PC-3 (cell line): ENCODE results near the gene FBXW9. TPM values are rescaled to one million over a fixed set of nuclear protein-coding genes. Genes with fewer than 3 reads are reported as not detected.

Experiments used
- ATAC-seq: fragments of 200-7000 bp; cut with Tn5 transposase; 2 replicates; pipeline ENCODE4 v1.9.1; 2020; ENCODE audit warnings: mild to moderate bottlenecking, moderate library complexity
- BruUV-seq: library from RNA; stranded (reverse); fragments of 400-500 nt; replicated peaks from 2 replicates; lab custom pipeline; 2021; lab: Mats Ljungman, UMichigan
- CTCF ChIA-PET: fragments of 300-600 bp; sonication (Branson Sonifier 250); formaldehyde crosslinking; loops from one replicate; lab custom pipeline; 2022; ENCODE audit warnings: antibody characterized with exemption; lab: Charles Lee
- POLR2A ChIA-PET: fragments of 300-600 bp; sonication (Branson Sonifier 250); formaldehyde crosslinking; loops from one replicate; lab custom pipeline; 2022; ENCODE audit warnings: antibody characterized with exemption; ENCODE audit not compliant: unreplicated experiment; lab: Charles Lee
- DNase-seq: peaks from one replicate; pipeline ENCODE4 v3.0.0-alpha.2; 2015
- H2AFZ ChIP-seq: fragments of 300-600 bp; sonication (generic); 2 replicates; pipeline ENCODE4 v1.6.0; 2016; ENCODE audit warnings: antibody characterized with exemption, low read length
- H3F3A ChIP-seq: fragments of 300-600 bp; sonication (generic); one replicate; pipeline ENCODE4 v1.6.0; 2017; ENCODE audit warnings: antibody characterized with exemption, low read length, control low read depth, mild to moderate bottlenecking; ENCODE audit not compliant: unreplicated experiment
- H3K27ac ChIP-seq: fragments of 300-600 bp; sonication (generic); 2 replicates; pipeline ENCODE4 v1.5.1; 2016; ENCODE audit warnings: mild to moderate bottlenecking, low read length
- H3K27me3 ChIP-seq: fragments of 300-600 bp; sonication (generic); 2 replicates; pipeline ENCODE4 v1.6.1; 2016; ENCODE audit warnings: low read length, mixed read lengths
- H3K36me3 ChIP-seq: fragments of 300-600 bp; sonication (generic); 2 replicates; pipeline ENCODE4 v1.6.1; 2016; ENCODE audit warnings: low read depth, mixed run types, low read length, mixed read lengths
- H3K4me1 ChIP-seq: fragments of 300-600 bp; sonication (generic); 2 replicates; pipeline ENCODE4 v1.5.1; 2016; ENCODE audit warnings: low read length; ENCODE audit not compliant: insufficient read depth
- H3K4me2 ChIP-seq: fragments of 300-600 bp; sonication (generic); 2 replicates; pipeline ENCODE4 v1.6.0; 2016; ENCODE audit warnings: low read length
- H3K4me3 ChIP-seq: fragments of 300-600 bp; sonication (generic); 2 replicates; pipeline ENCODE4 v1.5.1; 2016; ENCODE audit warnings: mild to moderate bottlenecking, low read length, mixed read lengths
- H3K79me2 ChIP-seq: fragments of 300-600 bp; sonication (generic); 2 replicates; pipeline ENCODE4 v1.6.1; 2017; ENCODE audit warnings: low read length, mixed read lengths
- H3K9ac ChIP-seq: fragments of 300-600 bp; sonication (generic); 2 replicates; pipeline ENCODE4 v1.6.0; 2016; ENCODE audit warnings: mild to moderate bottlenecking, low read length
- H3K9me2 ChIP-seq: fragments of 300-600 bp; sonication (generic); replicated peaks from 2 replicates; pipeline ENCODE4 v1.6.1; 2016; ENCODE audit warnings: mixed run types, low read length, mixed read lengths
- H3K9me3 ChIP-seq: fragments of 300-600 bp; sonication (generic); 2 replicates; pipeline ENCODE4 v1.6.1; 2016; ENCODE audit warnings: low read length, mixed read lengths
- H4K20me1 ChIP-seq: fragments of 300-600 bp; sonication (generic); 2 replicates; pipeline ENCODE4 v1.6.1; 2016; ENCODE audit warnings: low read length, mixed read lengths
- CTCF ChIP-seq: fragments of 300-600 bp; sonication (generic); conservative IDR thresholded peaks from 2 replicates; pipeline ENCODE4 v1.5.1; 2017; ENCODE audit warnings: antibody characterized with exemption, low read depth, mild to moderate bottlenecking, low read length
- EZH2 ChIP-seq: fragments of 300-600 bp; sonication (generic); IDR thresholded peaks from one replicate; pipeline ENCODE4 v1.6.1; 2017; ENCODE audit warnings: antibody characterized with exemption, mild to moderate bottlenecking, low read length; ENCODE audit not compliant: unreplicated experiment
- EZH2phosphoT487 ChIP-seq: fragments of 300-600 bp; sonication (generic); IDR thresholded peaks from 2 replicates; pipeline ENCODE4 v1.6.1; 2018; ENCODE audit warnings: mild to moderate bottlenecking, antibody characterized with exemption, low read length, borderline replicate concordance
- intact Hi-C: fragments of 100-400 bp; cut with micrococcal nuclease; formaldehyde crosslinking; loops from 2 replicates; pipeline ENCODE4 v1.9.0; 2023
- total RNA-seq: library from RNA; depleted of rRNA; stranded (reverse); fragments of >200 nt; gene quantifications from 2 replicates; pipeline ENCODE4 v1.2.3, GENCODE V29; 2014

The FBXW9 gene
- total RNA-seq, 1 experiment from 2014 or later, result 27.5 TPM

GRCh38 chr19:12670159-12670928, 26.1 kb downstream of the FBXW9 start:
- no peaks in the 10 kb centered on the region for H3K9me2 ChIP-seq
- H3K79me2 ChIP-seq, result peaks cover 56% of the 10 kb centered on the region
- peak overlapping the region; percentile 89 for H2AFZ ChIP-seq
- H3K4me3 ChIP-seq, result peak overlapping the region; percentile 88
- POLR2A ChIA-PET, result no interaction called here
- peaks cover 32% of the 10 kb centered on the region for H3K4me1 ChIP-seq
- peak overlapping the region; percentile 93 for H3K4me2 ChIP-seq
- H3F3A ChIP-seq, result no peaks in the 10 kb centered on the region
- ATAC-seq, result no peak
- H3K9ac ChIP-seq, result peak overlapping the region; percentile 91
- no peak for TF ChIP-seq CTCF
- no peak for TF ChIP-seq EZH2
- TF ChIP-seq EZH2phosphoT487, result no peak
- H3K9me3 ChIP-seq, result no peaks in the 10 kb centered on the region
- no TSS peak for BruUV-seq
- intact Hi-C loops, result no loop called here
- peak overlapping the region; percentile 71; the same call in 1 of the 2 replicates for H3K27ac ChIP-seq
- H3K27me3 ChIP-seq, result no peaks in the 10 kb centered on the region
- no peaks in the 10 kb centered on the region for H4K20me1 ChIP-seq
- peaks cover 14% of the 10 kb centered on the region for H3K36me3 ChIP-seq
- CTCF ChIA-PET, result interaction anchor here (1.2 kb wide), 1 partner anchor 178 kb away, joined by 5 read pairs; no protein-coding TSS in a partner anchor
- DNase-seq, result no peak

- TSS peak; percentile 67 for BruUV-seq
- ChIA-PET CTCF (interaction anchor here (1.2 kb wide), 1 partner anchor 178 kb away, joined by 5 read pairs; no protein-coding TSS in a partner anchor), POLR2A (interaction anchor here (0.7 kb wide), 1 partner anchor 11 kb away, joined by 6 read pairs; no protein-coding TSS in a partner anchor)
- no peak for TF ChIP-seq CTCF
- TF ChIP-seq EZH2phosphoT487, result no peak
- TF ChIP-seq EZH2, result no peak
- Histone ChIP-seq H2AFZ (peak overlapping the region; percentile 89), H3K4me1 (peaks cover 32% of the 10 kb centered on the region), H4K20me1 (no peaks in the 10 kb centered on the region), H3K9me2 (no peaks in the 10 kb centered on the region), H3K27me3 (no peaks in the 10 kb centered on the region), H3K4me3 (peak overlapping the region; percentile 88), H3K36me3 (peaks cover 16% of the 10 kb centered on the region), H3K79me2 (peaks cover 57% of the 10 kb centered on the region), H3K27ac (peak overlapping the region; percentile 71), H3K9ac (peak overlapping the region; percentile 91), H3K9me3 (no peaks in the 10 kb centered on the region), H3K4me2 (peak overlapping the region; percentile 93), H3F3A (no peaks in the 10 kb centered on the region)
- DNase-seq (peak; percentile 86), ATAC-seq (peak; percentile 42)
- intact Hi-C loops, result no loop called here
Measured at GRCh38 chr19:12669270-12670158, 26.9 kb downstream of the FBXW9 start.
